ENCODE measurements around the gene PXDN.

GRCh38 chr2:1651121-1652033 lies 92.9 kb downstream of the PXDN start:
- TF ChIP-seq CTCF (conservative IDR thresholded peaks at IDR 0.05) (no peak), ZFX (IDR thresholded peaks at IDR 0.05) (no peak)

Measured in C4-2B (cell line).